HL-60 (cell line): Measurements from ENCODE around the gene TRIM26.

ENCODE experiments used
- DNase-seq, 2 experiments: peaks; one replicate each; pipeline ENCODE4 v3.0.0-alpha.2; 2010 to 2020; ENCODE audit warnings: low read depth in 1 of 2, low spot score in 1 of 2
- H3K27ac ChIP-seq: fragments of 250-450 bp; sonication (Bioruptor Pico); replicated peaks from 2 replicates; pipeline ENCODE4 v1.5.1; 2020; ENCODE audit warnings: mild to moderate bottlenecking, moderate library complexity
- H3K27me3 ChIP-seq: fragments of 250-450 bp; sonication (Bioruptor Pico); 2 replicates; pipeline ENCODE4 v1.5.1; 2021; ENCODE audit warnings: mild to moderate bottlenecking, moderate library complexity; ENCODE audit not compliant: insufficient read depth, poor library complexity, severe bottlenecking
- H3K4me3 ChIP-seq: replicated peaks from 2 replicates; pipeline ENCODE4 v1.5.1; 2011; ENCODE audit warnings: mild to moderate bottlenecking, control low read depth, low read length; ENCODE audit not compliant: insufficient read depth
- GABPA ChIP-seq: IDR thresholded peaks from 2 replicates; pipeline ENCODE4 v1.6.1; 2012; ENCODE audit warnings: low read depth
- POLR2AphosphoS5 ChIP-seq: IDR thresholded peaks from 2 replicates; pipeline ENCODE4 v1.6.1; 2012; ENCODE audit warnings: low read depth
- SPI1 ChIP-seq: IDR thresholded peaks from 2 replicates; pipeline ENCODE4 v1.6.1; 2012; ENCODE audit warnings: low read depth, mild to moderate bottlenecking, borderline replicate concordance
- TF ChIP-seq, protein P1 (sequence below): IDR thresholded peaks from one replicate; pipeline ENCODE4 v1.5.1; 2011; ENCODE audit warnings: low read length, control low read depth, inconsistent platforms; ENCODE audit not compliant: insufficient read depth
- TF ChIP-seq, protein P2 (sequence below): IDR thresholded peaks from 2 replicates; pipeline ENCODE4 v1.6.1; 2012; ENCODE audit warnings: low read depth; ENCODE audit not compliant: insufficient replicate concordance

The TRIM26 gene

DNA sequence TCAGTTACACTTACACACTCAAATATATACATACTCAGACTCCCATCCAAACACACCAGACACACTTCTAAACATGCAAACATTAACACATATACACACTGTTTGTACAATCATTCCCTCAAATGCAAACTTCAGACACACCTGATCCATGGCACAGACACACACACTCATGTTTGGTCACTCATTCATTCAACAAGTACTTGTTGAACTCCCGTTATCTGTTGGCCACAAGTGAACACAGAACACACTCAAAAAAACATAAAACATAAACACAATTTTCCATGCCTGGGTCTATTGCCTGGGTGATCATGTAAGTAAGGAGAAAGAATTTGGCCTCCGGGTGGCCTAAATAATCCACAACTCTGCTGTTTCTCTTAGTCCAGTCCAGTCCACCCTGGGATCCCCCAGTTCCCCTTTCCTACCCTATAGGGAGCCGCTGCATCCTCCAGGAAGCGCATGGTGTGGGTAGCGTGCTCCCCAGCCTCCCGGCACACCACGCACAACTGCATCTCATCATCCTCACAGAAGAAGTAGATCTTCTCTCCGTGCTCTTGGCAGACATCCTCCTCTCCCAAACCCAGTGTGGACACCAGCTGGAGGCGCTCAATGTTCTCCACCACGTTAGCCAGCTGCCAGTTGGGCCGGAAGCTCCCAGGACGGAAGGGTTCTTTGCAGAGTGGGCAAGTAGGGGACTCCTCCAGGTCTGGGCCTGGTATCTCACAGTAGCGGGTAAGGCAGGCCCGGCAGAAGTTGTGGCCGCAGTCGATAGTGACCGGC is 53.0 kb downstream of the TRIM26 start:
- no peaks in the 10 kb centered on the region for H3K27me3 ChIP-seq
- no peak overlapping the region for H3K27ac ChIP-seq
- TF ChIP-seq SPI1, result no peak
- TF ChIP-seq, protein P1, sequence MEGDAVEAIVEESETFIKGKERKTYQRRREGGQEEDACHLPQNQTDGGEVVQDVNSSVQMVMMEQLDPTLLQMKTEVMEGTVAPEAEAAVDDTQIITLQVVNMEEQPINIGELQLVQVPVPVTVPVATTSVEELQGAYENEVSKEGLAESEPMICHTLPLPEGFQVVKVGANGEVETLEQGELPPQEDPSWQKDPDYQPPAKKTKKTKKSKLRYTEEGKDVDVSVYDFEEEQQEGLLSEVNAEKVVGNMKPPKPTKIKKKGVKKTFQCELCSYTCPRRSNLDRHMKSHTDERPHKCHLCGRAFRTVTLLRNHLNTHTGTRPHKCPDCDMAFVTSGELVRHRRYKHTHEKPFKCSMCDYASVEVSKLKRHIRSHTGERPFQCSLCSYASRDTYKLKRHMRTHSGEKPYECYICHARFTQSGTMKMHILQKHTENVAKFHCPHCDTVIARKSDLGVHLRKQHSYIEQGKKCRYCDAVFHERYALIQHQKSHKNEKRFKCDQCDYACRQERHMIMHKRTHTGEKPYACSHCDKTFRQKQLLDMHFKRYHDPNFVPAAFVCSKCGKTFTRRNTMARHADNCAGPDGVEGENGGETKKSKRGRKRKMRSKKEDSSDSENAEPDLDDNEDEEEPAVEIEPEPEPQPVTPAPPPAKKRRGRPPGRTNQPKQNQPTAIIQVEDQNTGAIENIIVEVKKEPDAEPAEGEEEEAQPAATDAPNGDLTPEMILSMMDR, result no peak
- TF ChIP-seq, protein P2, sequence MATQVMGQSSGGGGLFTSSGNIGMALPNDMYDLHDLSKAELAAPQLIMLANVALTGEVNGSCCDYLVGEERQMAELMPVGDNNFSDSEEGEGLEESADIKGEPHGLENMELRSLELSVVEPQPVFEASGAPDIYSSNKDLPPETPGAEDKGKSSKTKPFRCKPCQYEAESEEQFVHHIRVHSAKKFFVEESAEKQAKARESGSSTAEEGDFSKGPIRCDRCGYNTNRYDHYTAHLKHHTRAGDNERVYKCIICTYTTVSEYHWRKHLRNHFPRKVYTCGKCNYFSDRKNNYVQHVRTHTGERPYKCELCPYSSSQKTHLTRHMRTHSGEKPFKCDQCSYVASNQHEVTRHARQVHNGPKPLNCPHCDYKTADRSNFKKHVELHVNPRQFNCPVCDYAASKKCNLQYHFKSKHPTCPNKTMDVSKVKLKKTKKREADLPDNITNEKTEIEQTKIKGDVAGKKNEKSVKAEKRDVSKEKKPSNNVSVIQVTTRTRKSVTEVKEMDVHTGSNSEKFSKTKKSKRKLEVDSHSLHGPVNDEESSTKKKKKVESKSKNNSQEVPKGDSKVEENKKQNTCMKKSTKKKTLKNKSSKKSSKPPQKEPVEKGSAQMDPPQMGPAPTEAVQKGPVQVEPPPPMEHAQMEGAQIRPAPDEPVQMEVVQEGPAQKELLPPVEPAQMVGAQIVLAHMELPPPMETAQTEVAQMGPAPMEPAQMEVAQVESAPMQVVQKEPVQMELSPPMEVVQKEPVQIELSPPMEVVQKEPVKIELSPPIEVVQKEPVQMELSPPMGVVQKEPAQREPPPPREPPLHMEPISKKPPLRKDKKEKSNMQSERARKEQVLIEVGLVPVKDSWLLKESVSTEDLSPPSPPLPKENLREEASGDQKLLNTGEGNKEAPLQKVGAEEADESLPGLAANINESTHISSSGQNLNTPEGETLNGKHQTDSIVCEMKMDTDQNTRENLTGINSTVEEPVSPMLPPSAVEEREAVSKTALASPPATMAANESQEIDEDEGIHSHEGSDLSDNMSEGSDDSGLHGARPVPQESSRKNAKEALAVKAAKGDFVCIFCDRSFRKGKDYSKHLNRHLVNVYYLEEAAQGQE, result no peak
- TF ChIP-seq POLR2AphosphoS5, result no peak
- no peak for TF ChIP-seq GABPA
- no peak overlapping the region for H3K4me3 ChIP-seq
- no peak for DNase-seq

DNA sequence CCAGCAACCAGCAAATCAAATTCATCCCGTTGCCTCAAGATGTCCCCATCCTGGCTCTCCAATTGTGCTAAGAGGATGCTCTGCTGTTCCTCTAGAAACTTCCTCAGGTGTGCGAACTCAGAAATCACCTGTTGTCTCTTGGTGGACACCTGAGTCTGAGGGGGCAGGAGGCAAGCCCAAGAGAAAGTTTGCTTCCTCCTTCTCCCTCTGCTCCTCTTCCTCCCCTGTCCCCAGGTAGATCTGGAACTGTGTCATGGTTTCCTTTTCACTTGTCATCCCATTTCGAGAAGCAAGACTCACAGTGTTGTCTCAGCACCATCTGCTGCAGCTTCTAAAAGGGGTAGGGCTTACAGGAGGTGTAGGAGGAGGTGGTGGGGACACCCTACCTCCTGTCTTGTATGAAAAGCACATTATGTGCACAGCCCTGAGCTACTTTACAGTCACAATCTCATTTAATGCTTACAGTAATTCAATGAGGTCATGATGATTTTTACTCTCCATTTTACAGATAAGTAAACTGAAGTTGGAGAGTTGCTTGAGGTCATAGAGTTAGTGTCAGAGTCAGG is 54.6 kb downstream of the TRIM26 start:
- no peak for TF ChIP-seq SPI1
- TF ChIP-seq POLR2AphosphoS5, result no peak
- TF ChIP-seq, protein P2, result no peak
- TF ChIP-seq, protein P1, result no peak
- TF ChIP-seq GABPA, result no peak

DNA sequence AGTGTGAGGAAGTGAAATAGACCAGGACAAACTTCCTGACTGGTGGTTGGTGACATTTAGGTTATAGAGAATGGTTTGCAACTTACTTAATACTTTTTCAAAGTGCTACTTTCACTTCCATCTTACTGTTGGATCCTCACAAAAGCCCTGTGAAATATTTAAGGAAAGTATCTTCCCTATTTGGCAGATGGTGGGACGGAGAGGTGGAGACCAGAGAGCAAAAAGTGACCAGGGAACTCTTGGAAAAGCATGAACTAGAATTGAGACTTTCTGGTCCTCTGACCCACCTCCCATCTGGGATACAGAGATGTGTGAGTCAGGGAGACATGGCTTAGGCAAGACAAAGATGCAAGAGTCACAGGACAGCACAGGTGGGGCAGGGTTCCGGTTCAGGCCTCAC is 55.2 kb downstream of the TRIM26 start:
- Histone ChIP-seq H3K27ac (no peak overlapping the region), H3K4me3 (no peak overlapping the region), H3K27me3 (no peaks in the 10 kb centered on the region)
- no peak for DNase-seq
- TF ChIP-seq, protein P2, result no peak
- TF ChIP-seq, protein P1, result no peak
- TF ChIP-seq GABPA (no peak), POLR2AphosphoS5 (no peak), SPI1 (no peak)

More for the DNA sequence above, 54.6 kb downstream of the TRIM26 start:
- H3K4me3 ChIP-seq, result no peak overlapping the region
- no peak for DNase-seq
- H3K27me3 ChIP-seq, result no peaks in the 10 kb centered on the region
- H3K27ac ChIP-seq, result no peak overlapping the region
